ENCODE data around the gene SMIM20. TPM values are rescaled to one million over a fixed set of nuclear protein-coding genes. Genes with fewer than 3 reads are reported as not detected.
A peak's percentile ranks its signal among the peaks of the same experiment; 100 is the strongest.

Gene SMIM20
- total and polyA plus RNA-seq, 8 donors = 19.4 to 85.3 (median 43.8) TPM; not detected in 1

- no peaks in the 10 kb centered on the region for H3K36me3 ChIP-seq
- no peak overlapping the region for H3K4me3 ChIP-seq
- H3K4me1 ChIP-seq = peaks cover 0 to 11% (median 6%) of the 10 kb centered on the region in 4 donors
- DNase-seq = peak in 1 of 2 donors; percentile 56
- H3K27me3 ChIP-seq = no peaks in the 10 kb centered on the region
- WGBS, 5 donors = 73 to 87% (median 79%) methylated on average over 6 of the region's 6 CpGs
- no peaks in the 10 kb centered on the region for H3K9me3 ChIP-seq
- TF ChIP-seq CTCF (IDR thresholded peaks at IDR 0.05) (no peak), EP300 (IDR thresholded peaks at IDR 0.05) (no peak), POLR2A (IDR thresholded peaks at IDR 0.05) (no peak), POLR2AphosphoS5 (IDR thresholded peaks at IDR 0.05) (no peak)
- intact Hi-C loops (cut with DNase I; ENCODE audit: low total_unique reads) = no loop called here
- H3K27ac ChIP-seq = no peak overlapping the region
Observed at GRCh38 chr4:25892796-25893195, 21.2 kb upstream of the SMIM20 start.

GRCh38 chr4:25896776-25897539 is 17.1 kb upstream of the SMIM20 start:
- WGBS, 5 donors = 32 to 61% (median 48%) methylated on average over 5 of the region's 5 CpGs
- peak overlapping the region in 4 of 5 donors; percentile 37 to 55 (median 42) for H3K27ac ChIP-seq
- H3K9me3 ChIP-seq = no peaks in the 10 kb centered on the region
- no peaks in the 10 kb centered on the region for H3K27me3 ChIP-seq
- peak in 1 of 2 donors; percentile 74 for DNase-seq
- no peaks in the 10 kb centered on the region for H3K36me3 ChIP-seq
- TF ChIP-seq POLR2A (IDR thresholded peaks at IDR 0.05) (no peak), CTCF (IDR thresholded peaks at IDR 0.05) (no peak)
- intact Hi-C loops (cut with DNase I; ENCODE audit: low total_unique reads) = no loop called here
- H3K4me3 ChIP-seq = no peak overlapping the region
- peaks cover 0 to 11% (median 6%) of the 10 kb centered on the region in 4 donors for H3K4me1 ChIP-seq

DNA sequence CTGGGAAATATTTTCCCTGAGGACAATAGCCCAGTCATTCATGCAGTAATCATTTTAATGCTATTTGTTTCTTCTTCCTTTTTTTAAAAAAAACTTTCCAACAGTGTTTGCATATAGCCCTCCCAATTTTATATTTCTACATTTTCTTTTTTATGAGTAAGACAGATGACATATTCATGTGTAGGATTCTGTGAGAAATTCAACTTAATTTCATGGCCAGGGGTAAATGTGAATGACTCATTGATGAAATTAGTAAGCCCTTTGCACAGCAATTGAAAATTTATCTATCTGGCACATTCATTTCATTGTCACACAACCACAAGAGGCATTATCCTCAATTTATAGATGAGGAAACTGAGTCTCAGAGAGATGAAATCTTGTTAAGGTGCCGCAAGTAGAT is 13.7 kb upstream of the SMIM20 start:
- DNase-seq = no peak
- intact Hi-C loops (cut with DNase I; ENCODE audit: low total_unique reads) = no loop called here
- Histone ChIP-seq H3K4me1 (peaks cover 0 to 11% (median 6%) of the 10 kb centered on the region in 4 donors), H3K9me3 (no peaks in the 10 kb centered on the region), H3K4me3 (no peak overlapping the region), H3K27ac (no peak overlapping the region), H3K27me3 (no peaks in the 10 kb centered on the region), H3K36me3 (no peaks in the 10 kb centered on the region)
- TF ChIP-seq CTCF (IDR thresholded peaks at IDR 0.05) = no peak
- no peak for TF ChIP-seq POLR2A (IDR thresholded peaks at IDR 0.05)
- no peak for TF ChIP-seq EP300 (IDR thresholded peaks at IDR 0.05)
- TF ChIP-seq POLR2AphosphoS5 (IDR thresholded peaks at IDR 0.05) = no peak
- WGBS, 5 donors = 87 to 92% (median 90%) methylated on average over 1 of the region's 1 CpG

- TF ChIP-seq POLR2AphosphoS5 (IDR thresholded peaks at IDR 0.05) = no peak
- TF ChIP-seq POLR2A (IDR thresholded peaks at IDR 0.05) = no peak
- no peak for TF ChIP-seq CTCF (IDR thresholded peaks at IDR 0.05)
- no peak for TF ChIP-seq EP300 (IDR thresholded peaks at IDR 0.05)
- 79 to 93% (median 81%) methylated on average over 9 to 10 of the region's 10 CpGs for WGBS, 5 donors
Observed at GRCh38 chr4:25901030-25901430, 13.0 kb upstream of the SMIM20 start.

More at GRCh38 chr4:25901030-25901430, 13.0 kb upstream of the SMIM20 start:
- Histone ChIP-seq H3K4me1 (peaks cover 0 to 11% (median 6%) of the 10 kb centered on the region in 4 donors), H3K9me3 (no peaks in the 10 kb centered on the region), H3K27ac (no peak overlapping the region), H3K36me3 (no peaks in the 10 kb centered on the region), H3K4me3 (no peak overlapping the region), H3K27me3 (no peaks in the 10 kb centered on the region)
- intact Hi-C loops (cut with DNase I; ENCODE audit: low total_unique reads) = no loop called here
- DNase-seq = no peak

All from stomach (tissue), 9 donors.